Naive thymus-derived CD4-positive, alpha-beta T cell (primary cell): ENCODE results near the gene PMIS2. TPM values are rescaled to one million over a fixed set of nuclear protein-coding genes. Genes with fewer than 3 reads are reported as not detected.
"Not testable (repeated sequence)": the region's sequence is repeated elsewhere in the genome, so short reads cannot be mapped to it uniquely, and the experiment has no call there.

Source experiments
- ATAC-seq: fragments of 150-1000 bp; cut with Tn5 transposase; 2 replicates; pipeline ENCODE4 v1.10.0; 2021; ENCODE audit warnings: mild to moderate bottlenecking, moderate library complexity
- CTCF ChIA-PET: fragments of 350-600 bp; sonication (Branson Sonifier 250); formaldehyde crosslinking; loops from one replicate; lab custom pipeline; 2021; ENCODE audit warnings: antibody characterized with exemption; lab: Charles Lee
- POLR2A ChIA-PET: fragments of 350-600 bp; sonication (Branson Sonifier 250); formaldehyde crosslinking; loops from one replicate; lab custom pipeline; 2021; ENCODE audit warnings: antibody characterized with exemption, inconsistent platforms; lab: Charles Lee
- DNase-seq, 9 donors: peaks; one replicate each; pipeline versions ENCODE4 v3.0.0 to v3.0.0-alpha.2; 2020 to 2022; ENCODE audit warnings: mixed read lengths in 1 of 9
- H3K27ac ChIP-seq: one replicate; pipeline ENCODE4 v1.7.0; 2013; ENCODE audit warnings: mild to moderate bottlenecking, low read depth, low read length, moderate library complexity
- H3K27me3 ChIP-seq, 2 donors: one replicate each; pipeline ENCODE4 v1.7.0; 2013; ENCODE audit warnings: low read length in 2 of 2, mild to moderate bottlenecking in 2 of 2, moderate library complexity in 2 of 2; ENCODE audit not compliant: control insufficient read depth in 2 of 2, insufficient read depth in 2 of 2
- H3K36me3 ChIP-seq, 3 experiments: 1 replicate in 2 of 3; 2 replicates in 1 of 3; pipeline ENCODE4 v1.7.0; 2013; ENCODE audit warnings: low read length in 3 of 3, mild to moderate bottlenecking in 3 of 3, moderate library complexity in 1 of 3; ENCODE audit not compliant: insufficient read depth in 3 of 3, control insufficient read depth in 2 of 3
- H3K4me1 ChIP-seq, 2 donors: one replicate each; pipeline ENCODE4 v1.7.0; 2013; ENCODE audit warnings: low read length in 2 of 2, mild to moderate bottlenecking in 2 of 2, moderate library complexity in 1 of 2; ENCODE audit not compliant: control insufficient read depth in 2 of 2, insufficient read depth in 2 of 2
- H3K4me3 ChIP-seq: 2 replicates; pipeline ENCODE4 v1.7.0; 2013; ENCODE audit warnings: mild to moderate bottlenecking, low read length
- H3K9me3 ChIP-seq, 3 experiments: 1 replicate in 2 of 3; 2 replicates in 1 of 3; pipeline ENCODE4 v1.7.0; 2013; ENCODE audit warnings: low read length in 3 of 3; ENCODE audit not compliant: control insufficient read depth in 2 of 3
- H3K27ac Mint-ChIP-seq, 9 donors: one replicate each; pipeline ENCODE4 v1.8.0; 2020 to 2022; ENCODE audit warnings: mixed read lengths in 9 of 9, mild to moderate bottlenecking in 8 of 9, moderate library complexity in 5 of 9, inconsistent platforms in 2 of 9
- H3K27me3 Mint-ChIP-seq, 5 donors: one replicate each; pipeline ENCODE4 v1.8.0; 2021 to 2022; ENCODE audit warnings: mixed read lengths in 5 of 5, mild to moderate bottlenecking in 1 of 5
- H3K36me3 Mint-ChIP-seq, 5 donors: one replicate each; pipeline ENCODE4 v1.8.0; 2020 to 2022; ENCODE audit warnings: mixed read lengths in 5 of 5, mild to moderate bottlenecking in 3 of 5, inconsistent platforms in 1 of 5
- H3K4me1 Mint-ChIP-seq, 7 donors: one replicate each; pipeline ENCODE4 v1.8.0; 2020 to 2022; ENCODE audit warnings: mixed read lengths in 7 of 7, mild to moderate bottlenecking in 3 of 7, inconsistent platforms in 1 of 7
- H3K4me3 Mint-ChIP-seq, 10 donors: one replicate each; pipeline ENCODE4 v1.8.0; 2020 to 2022; ENCODE audit warnings: mild to moderate bottlenecking in 10 of 10, mixed read lengths in 10 of 10, moderate library complexity in 6 of 10, inconsistent platforms in 2 of 10
- H3K9me3 Mint-ChIP-seq, 11 donors: one replicate each; pipeline ENCODE4 v1.8.0; 2020 to 2022; ENCODE audit warnings: mixed read lengths in 11 of 11, mild to moderate bottlenecking in 4 of 11, inconsistent platforms in 1 of 11, moderate library complexity in 1 of 11
- intact Hi-C, 2 donors: fragments of 100-400 bp; cut with micrococcal nuclease; formaldehyde crosslinking; loops; one replicate each; pipeline ENCODE4 v1.15.1; 2023
- polyA plus RNA-seq, 2 donors: library from polyadenylated mRNA; unstranded; fragments of 300-500 nt; fragmentation: Illumina TruSeq; gene quantifications; one replicate each; pipeline ENCODE4 v1.2.3, GENCODE V29; 2021
- total RNA-seq, 6 experiments: library from RNA in 5 of 6; stranded (reverse) in 5 of 6; gene quantifications; 1 replicate in 5 of 6; 2 replicates in 1 of 6; pipeline ENCODE4 v1.2.3 and lab custom pipeline; 2021 to 2026

PMIS2 gene
- total and polyA plus RNA-seq, 7 experiments from 2014 or later: not detected

DNA sequence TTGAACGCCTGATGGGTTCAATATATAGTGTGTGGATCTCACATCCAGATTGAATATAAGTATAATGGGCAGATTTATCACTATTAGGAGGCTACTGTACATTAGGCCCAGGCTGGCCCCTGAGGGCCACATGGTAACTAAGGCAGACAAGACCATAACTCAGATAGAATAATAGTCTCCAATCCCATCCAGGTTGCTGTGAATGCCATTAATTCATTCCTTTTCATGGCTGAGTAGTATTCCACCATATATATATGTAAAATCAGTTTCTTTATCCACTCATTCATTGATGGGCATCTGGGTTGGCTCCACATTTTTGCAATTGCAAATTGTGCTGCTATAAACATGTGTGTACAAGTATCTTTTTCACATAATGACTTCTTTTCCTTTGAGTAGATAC is 8.1 kb upstream of the PMIS2 start:
- Mint-ChIP-seq H3K27ac (no peak overlapping the region), H3K27me3 (peaks cover 4 to 22% (median 9%) of the 10 kb centered on the region in 5 donors), H3K4me1 (no peaks in the 10 kb centered on the region), H3K36me3 (peaks cover 4 to 27% (median 18%) of the 10 kb centered on the region in 5 donors), H3K4me3 (no peak overlapping the region), H3K9me3 (peaks cover 0 to 47% (median 24%) of the 10 kb centered on the region in 11 donors)
- no peaks in the 10 kb centered on the region for H3K4me1 ChIP-seq
- H3K27me3 ChIP-seq: no peaks in the 10 kb centered on the region
- H3K9me3 ChIP-seq: peaks cover 0 to 20% (median 0%) of the 10 kb centered on the region in 3 experiments
- ChIA-PET CTCF (no interaction called here), POLR2A (no interaction called here)
- H3K4me3 ChIP-seq: no peak overlapping the region
- DNase-seq (no peak), ATAC-seq (no peak)
- H3K27ac ChIP-seq: no peak overlapping the region
- H3K36me3 ChIP-seq: no peaks in the 10 kb centered on the region
- intact Hi-C loops: no loop called here

DNA sequence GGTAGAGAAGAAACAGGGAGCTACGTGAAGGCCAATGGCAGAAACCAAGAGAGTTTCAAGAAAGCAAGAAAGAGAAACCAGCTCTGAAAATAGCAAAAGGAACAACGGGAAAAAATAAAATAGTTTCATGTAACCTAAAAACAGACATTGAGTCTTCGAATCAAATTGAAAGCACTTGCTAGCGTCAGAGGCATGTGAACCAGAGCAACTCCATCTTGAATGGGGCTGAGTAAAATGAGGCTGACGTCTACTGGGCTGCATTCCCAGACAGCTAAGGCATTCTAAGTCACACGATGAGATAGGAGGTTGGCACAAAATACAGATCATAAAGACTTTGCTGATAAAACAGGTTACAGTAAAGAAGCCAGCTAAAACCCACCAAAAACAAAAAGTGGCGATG is 7.3 kb upstream of the PMIS2 start:
- peaks cover 0 to 20% (median 0%) of the 10 kb centered on the region in 3 experiments for H3K9me3 ChIP-seq
- Mint-ChIP-seq H3K36me3 (peaks cover 4 to 27% (median 18%) of the 10 kb centered on the region in 5 donors), H3K27ac (no peak overlapping the region), H3K4me1 (no peaks in the 10 kb centered on the region), H3K9me3 (peaks cover 0 to 43% (median 24%) of the 10 kb centered on the region in 11 donors), H3K27me3 (peaks cover 4 to 25% (median 9%) of the 10 kb centered on the region in 5 donors), H3K4me3 (no peak overlapping the region)
- POLR2A ChIA-PET: no interaction called here
- CTCF ChIA-PET: no interaction called here
- H3K27me3 ChIP-seq: no peaks in the 10 kb centered on the region
- DNase-seq (no peak), ATAC-seq (no peak)
- H3K36me3 ChIP-seq: no peaks in the 10 kb centered on the region
- no peaks in the 10 kb centered on the region for H3K4me1 ChIP-seq
- no peak overlapping the region for H3K27ac ChIP-seq
- intact Hi-C loops: no loop called here
- H3K4me3 ChIP-seq: no peak overlapping the region

DNA sequence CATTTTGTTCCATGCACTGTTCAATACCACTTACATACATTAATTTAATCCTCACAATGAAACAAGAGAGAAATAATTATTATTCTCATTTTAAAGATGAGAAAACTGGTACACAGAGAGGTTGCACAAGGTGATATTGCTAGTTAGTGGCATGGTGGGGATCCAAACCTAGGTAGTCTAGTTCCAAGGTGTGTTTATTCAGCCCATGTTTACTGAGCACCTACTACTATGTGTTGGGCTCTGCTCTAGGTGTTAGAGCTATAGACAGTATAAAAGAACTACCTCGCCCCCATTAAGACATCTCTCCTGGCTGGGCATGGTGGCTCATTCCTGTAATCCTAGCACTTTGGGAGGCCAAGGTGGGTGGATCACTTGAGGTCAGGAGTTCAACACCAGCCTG is 3.2 kb upstream of the PMIS2 start:
- peaks cover 12 to 31% (median 18%) of the 10 kb centered on the region in 5 donors for H3K27me3 Mint-ChIP-seq
- H3K27ac Mint-ChIP-seq: no peak overlapping the region
- no peak overlapping the region for H3K4me3 ChIP-seq
- H3K27me3 ChIP-seq: no peaks in the 10 kb centered on the region
- ATAC-seq (no peak), DNase-seq (no peak)
- H3K9me3 Mint-ChIP-seq: peaks cover 0 to 9% (median 2%) of the 10 kb centered on the region in 11 donors
- no peak overlapping the region for H3K27ac ChIP-seq
- POLR2A ChIA-PET: no interaction called here
- H3K4me3 Mint-ChIP-seq: no peak overlapping the region
- H3K4me1 Mint-ChIP-seq: no peaks in the 10 kb centered on the region
- H3K36me3 ChIP-seq: no peaks in the 10 kb centered on the region
- H3K4me1 ChIP-seq: no peaks in the 10 kb centered on the region
- CTCF ChIA-PET: no interaction called here
- peaks cover 0 to 6% (median 0%) of the 10 kb centered on the region in 5 donors for H3K36me3 Mint-ChIP-seq
- H3K9me3 ChIP-seq: no peaks in the 10 kb centered on the region
- intact Hi-C loops: no loop called here

DNA sequence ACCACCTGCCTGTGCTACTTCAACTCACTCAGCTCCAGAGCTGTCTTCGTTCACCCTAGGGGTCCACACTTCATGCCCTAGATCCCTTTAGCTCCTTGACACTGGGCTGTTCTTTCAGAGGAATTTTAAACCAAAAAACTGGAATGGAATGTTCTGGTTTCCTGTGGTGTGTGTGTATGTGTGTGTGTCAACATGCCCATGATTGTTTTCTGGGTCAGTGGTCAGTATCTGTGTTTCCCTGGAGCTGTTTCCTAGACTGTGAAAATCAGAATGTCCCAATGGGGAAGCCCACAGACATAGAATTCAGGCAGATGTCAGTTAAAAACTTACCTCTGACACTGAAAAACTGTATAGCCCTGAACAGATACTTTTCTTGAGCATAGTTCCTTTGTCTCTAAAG is 1.3 kb downstream of the PMIS2 start:
- no peaks in the 10 kb centered on the region for H3K36me3 Mint-ChIP-seq
- no peak overlapping the region for H3K4me3 ChIP-seq
- POLR2A ChIA-PET: no interaction called here
- H3K4me3 Mint-ChIP-seq: no peak overlapping the region
- no peak for ATAC-seq
- no peak overlapping the region for H3K27ac Mint-ChIP-seq
- H3K36me3 ChIP-seq: no peaks in the 10 kb centered on the region
- no peaks in the 10 kb centered on the region for H3K4me1 ChIP-seq
- H3K9me3 Mint-ChIP-seq: peaks cover 0 to 2% (median 0%) of the 10 kb centered on the region in 11 donors
- intact Hi-C loops: no loop called here
- H3K27me3 Mint-ChIP-seq: peaks cover 12 to 25% (median 14%) of the 10 kb centered on the region in 5 donors
- peaks cover 0 to 3% (median 0%) of the 10 kb centered on the region in 7 donors for H3K4me1 Mint-ChIP-seq
- H3K27me3 ChIP-seq: no peaks in the 10 kb centered on the region
- no peak for DNase-seq
- no peaks in the 10 kb centered on the region for H3K9me3 ChIP-seq
- CTCF ChIA-PET: no interaction called here
- H3K27ac ChIP-seq: no peak overlapping the region

DNA sequence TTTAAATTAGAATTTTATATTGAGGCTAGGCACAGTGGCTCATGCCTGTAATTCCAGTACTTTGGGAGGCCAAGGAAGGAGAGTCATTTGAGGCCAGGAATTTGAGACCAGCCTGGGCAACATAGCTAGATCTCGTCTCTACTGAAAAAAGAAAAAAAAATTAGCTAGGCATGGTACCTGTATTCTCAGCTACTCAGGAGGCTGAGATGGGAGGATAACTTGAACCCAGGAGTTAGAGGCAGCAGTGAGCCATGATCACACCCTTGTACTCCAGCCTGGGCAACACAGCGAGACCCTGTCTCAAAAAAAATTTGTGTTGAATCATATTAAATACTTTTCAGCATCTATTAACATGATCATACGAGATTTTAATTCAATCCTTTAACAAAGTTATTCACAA is 4.9 kb downstream of the PMIS2 start:
- peaks cover 0 to 4% (median 0%) of the 10 kb centered on the region in 7 donors for H3K4me1 Mint-ChIP-seq
- no peak for DNase-seq
- H3K27me3 ChIP-seq: no peaks in the 10 kb centered on the region
- intact Hi-C loops: loop anchor here in 1 of 2 donors (5.0 kb wide), 1 partner anchor 44 kb away; the partner anchor contains the start of gene TMEM147
- H3K27ac Mint-ChIP-seq: no peak overlapping the region
- H3K27me3 Mint-ChIP-seq: peaks cover 1 to 11% (median 9%) of the 10 kb centered on the region in 5 donors
- no peaks in the 10 kb centered on the region for H3K4me1 ChIP-seq
- ATAC-seq: no peak
- H3K4me3 Mint-ChIP-seq: no peak overlapping the region
- POLR2A ChIA-PET: no interaction called here
- H3K4me3 ChIP-seq: no peak overlapping the region
- no peaks in the 10 kb centered on the region for H3K36me3 ChIP-seq
- no peaks in the 10 kb centered on the region for H3K9me3 ChIP-seq
- no peak overlapping the region for H3K27ac ChIP-seq
- no peaks in the 10 kb centered on the region for H3K36me3 Mint-ChIP-seq
- CTCF ChIA-PET: interaction anchor here (0.7 kb wide), 1 partner anchor 80 kb away, joined by 6 read pairs; no protein-coding TSS in a partner anchor
- H3K9me3 Mint-ChIP-seq: no peaks in the 10 kb centered on the region

DNA sequence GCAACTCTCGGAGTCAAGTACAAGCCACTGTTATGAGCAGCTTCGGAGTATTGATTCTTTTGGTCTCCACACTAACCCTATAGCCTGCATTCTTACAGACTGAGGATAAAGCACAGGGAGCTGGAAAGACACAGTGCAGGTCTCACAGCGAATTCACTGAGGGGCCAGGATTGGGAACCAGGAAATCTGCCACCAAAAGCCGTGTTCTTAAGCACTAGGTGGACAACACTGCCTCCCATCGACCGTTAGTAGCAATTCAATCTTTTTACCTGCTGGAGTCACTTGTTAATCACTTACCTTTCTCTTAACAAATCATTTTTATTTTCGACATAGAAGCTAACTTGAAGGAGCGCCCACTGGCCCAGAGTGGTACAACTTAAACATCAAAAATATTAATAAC is 6.3 kb downstream of the PMIS2 start:
- Mint-ChIP-seq H3K4me3 (no peak overlapping the region), H3K27ac (no peak overlapping the region), H3K27me3 (peaks cover 0 to 9% (median 5%) of the 10 kb centered on the region in 5 donors), H3K4me1 (peaks cover 0 to 10% (median 3%) of the 10 kb centered on the region in 7 donors), H3K36me3 (no peaks in the 10 kb centered on the region), H3K9me3 (no peaks in the 10 kb centered on the region)
- H3K36me3 ChIP-seq: no peaks in the 10 kb centered on the region
- no peaks in the 10 kb centered on the region for H3K27me3 ChIP-seq
- intact Hi-C loops: loop anchor here (1.0 to 5.0 kb wide), 3 partner anchors 43 to 82 kb away; partner anchors contain the start of gene TMEM147 (in 1 of the 2)
- no peaks in the 10 kb centered on the region for H3K9me3 ChIP-seq
- POLR2A ChIA-PET: interaction anchor here (0.6 to 0.7 kb wide), 2 partner anchors 173 to 1406 kb away, joined by 3 read pairs; no protein-coding TSS in a partner anchor
- no peak overlapping the region for H3K4me3 ChIP-seq
- CTCF ChIA-PET: interaction anchor here (0.6 to 1.8 kb wide), 5 partner anchors 11 to 507 kb away, joined by 3 to 5 read pairs (median 4); no protein-coding TSS in a partner anchor
- H3K27ac ChIP-seq: no peak overlapping the region
- peak in 5 of 9 donors; percentile 22 to 44 (median 35) for DNase-seq
- no peaks in the 10 kb centered on the region for H3K4me1 ChIP-seq
- no peak for ATAC-seq

DNA sequence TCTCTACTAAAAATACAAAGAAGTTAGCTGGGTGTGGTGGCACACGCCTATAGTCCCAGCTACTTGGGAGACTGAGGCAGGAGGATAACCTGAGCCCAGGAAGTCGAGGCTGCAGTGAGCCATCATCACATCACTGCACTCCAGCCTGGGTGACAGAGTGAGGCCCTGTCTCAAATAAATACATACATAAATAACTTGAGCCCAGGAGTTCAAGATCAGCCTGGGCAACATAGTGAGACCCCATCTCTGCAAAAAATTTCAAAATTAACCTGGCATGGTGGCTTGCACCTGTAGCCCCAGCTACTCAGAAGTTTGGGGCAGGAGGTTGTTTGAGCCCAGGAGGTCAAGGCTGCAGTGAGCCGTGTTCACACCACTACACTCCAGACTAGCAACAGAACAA is 9.1 kb downstream of the PMIS2 start:
- H3K27ac Mint-ChIP-seq, H3K36me3 Mint-ChIP-seq, H3K4me1 ChIP-seq, POLR2A ChIA-PET, ATAC-seq, H3K4me3 Mint-ChIP-seq, DNase-seq, H3K9me3 Mint-ChIP-seq, intact Hi-C loops, H3K27me3 ChIP-seq, H3K36me3 ChIP-seq, H3K4me3 ChIP-seq, H3K9me3 ChIP-seq, H3K27ac ChIP-seq: not testable (repeated sequence)
- Mint-ChIP-seq H3K4me1 (peaks cover 0 to 10% (median 3%) of the 10 kb centered on the region in 7 donors), H3K27me3 (peaks cover 0 to 11% (median 8%) of the 10 kb centered on the region in 5 donors)
- CTCF ChIA-PET: interaction anchor here (0.6 kb wide), 1 partner anchor 10 kb away, joined by 5 read pairs; no protein-coding TSS in a partner anchor
